ENCODE data around the gene SCGB1C2.

SCGB1C2 gene

DNA sequence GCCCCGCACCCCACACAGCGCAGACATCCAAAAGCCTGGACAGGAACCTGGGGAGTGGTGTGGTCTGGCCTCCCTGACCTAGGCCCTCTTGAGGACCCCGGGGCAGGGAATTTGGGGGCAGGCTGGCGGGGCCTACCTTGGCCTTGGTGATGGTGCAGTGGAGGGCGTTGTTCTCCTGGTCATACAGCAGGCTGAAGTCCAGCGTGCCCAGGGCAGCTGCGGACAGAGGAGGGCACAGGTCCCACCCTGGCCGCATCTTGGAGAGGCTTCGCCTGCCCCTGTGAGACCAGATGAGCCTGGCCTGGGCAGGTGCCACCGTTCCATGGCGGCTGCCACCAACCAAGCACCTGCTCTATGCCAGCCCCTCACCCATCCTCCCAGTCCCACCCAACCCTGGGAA lies 35.0 kb downstream of the SCGB1C2 start:
- DNase-seq (ENCODE audit: low spot score) = no peak

- no peak for DNase-seq (ENCODE audit: low spot score)
Measured at GRCh38 chr17:173166-173911, 36.0 kb downstream of the SCGB1C2 start.

- DNase-seq (ENCODE audit: low spot score) = no peak
Measured at GRCh38 chr17:177155-177554, 39.8 kb downstream of the SCGB1C2 start.

DNA sequence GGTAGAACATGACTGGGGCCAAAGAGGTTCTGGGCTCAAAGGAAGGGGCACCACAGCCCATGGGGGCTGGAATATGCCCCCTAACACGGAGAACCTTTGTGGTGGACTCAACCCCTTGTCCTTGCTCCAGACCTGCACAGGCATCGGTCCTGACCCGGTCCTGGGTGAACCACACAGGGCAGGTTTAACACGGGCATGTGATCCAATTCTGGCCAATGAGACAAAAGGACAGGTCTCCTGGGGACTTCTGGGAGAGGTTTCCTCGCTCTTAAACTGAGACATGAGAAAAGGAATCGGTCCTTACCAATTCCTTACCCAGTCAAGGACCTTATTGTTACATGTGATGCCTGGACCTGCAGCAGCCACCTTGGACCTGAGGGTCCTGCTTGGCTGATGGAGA lies 40.4 kb downstream of the SCGB1C2 start:
- no peak for DNase-seq (ENCODE audit: low spot score)

GRCh38 chr17:178292-179065 lies 41.1 kb downstream of the SCGB1C2 start:
- no peak for DNase-seq (ENCODE audit: low spot score)

DNA sequence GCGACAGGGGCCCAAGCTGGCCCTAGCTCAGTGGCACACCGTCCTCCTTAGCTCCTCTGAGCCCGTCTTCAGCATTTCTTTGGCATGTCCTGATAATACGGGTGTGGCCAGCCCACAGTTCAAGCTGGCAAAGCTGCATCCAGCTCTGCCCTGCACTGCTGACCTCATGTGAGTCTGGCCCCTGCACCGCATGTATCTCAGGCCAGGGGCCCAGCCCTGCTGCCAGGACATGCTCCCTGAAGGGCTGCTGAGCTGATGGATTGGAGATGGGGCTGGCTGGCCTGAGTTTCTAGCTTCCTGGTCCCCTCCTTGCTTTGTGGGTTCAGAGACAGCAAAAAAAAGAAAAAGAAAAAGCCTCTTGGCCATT lies 41.7 kb downstream of the SCGB1C2 start:
- DNase-seq (ENCODE audit: low spot score) = no peak

DNA sequence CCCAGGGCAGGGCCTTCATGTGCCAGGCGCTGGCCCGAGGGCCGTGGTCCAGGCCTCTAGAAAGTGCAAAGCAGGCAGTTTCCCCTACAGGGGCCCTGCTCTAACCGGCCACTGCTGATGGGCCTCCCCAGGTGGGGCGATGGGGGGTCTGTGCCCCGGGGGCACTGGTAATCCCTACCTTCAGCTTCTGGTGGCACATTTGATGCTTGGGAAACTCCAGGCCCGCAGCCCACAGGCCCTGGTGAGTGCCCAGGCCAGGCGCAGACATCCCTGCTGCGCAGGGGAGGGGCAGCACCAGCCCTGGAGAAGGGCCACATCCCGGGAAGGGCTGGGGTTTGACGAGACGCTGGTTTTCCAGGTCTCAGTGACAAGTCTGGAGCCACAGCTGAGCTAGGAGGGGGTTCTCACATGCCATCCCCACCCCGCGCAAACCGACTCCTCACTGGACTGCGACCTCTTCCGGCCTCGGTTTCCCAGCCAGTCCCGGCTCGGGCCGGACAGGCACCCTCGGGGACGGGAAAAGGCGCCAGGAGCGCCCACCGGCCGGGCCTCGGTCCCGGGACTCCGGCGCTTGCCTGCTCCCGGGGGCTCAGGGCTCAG lies 42.5 kb downstream of the SCGB1C2 start:
- peak; percentile 59 for DNase-seq (ENCODE audit: low spot score)

- DNase-seq (ENCODE audit: low spot score) = peak; percentile 74
Measured at GRCh38 chr17:180381-181244, 43.2 kb downstream of the SCGB1C2 start.

DNA sequence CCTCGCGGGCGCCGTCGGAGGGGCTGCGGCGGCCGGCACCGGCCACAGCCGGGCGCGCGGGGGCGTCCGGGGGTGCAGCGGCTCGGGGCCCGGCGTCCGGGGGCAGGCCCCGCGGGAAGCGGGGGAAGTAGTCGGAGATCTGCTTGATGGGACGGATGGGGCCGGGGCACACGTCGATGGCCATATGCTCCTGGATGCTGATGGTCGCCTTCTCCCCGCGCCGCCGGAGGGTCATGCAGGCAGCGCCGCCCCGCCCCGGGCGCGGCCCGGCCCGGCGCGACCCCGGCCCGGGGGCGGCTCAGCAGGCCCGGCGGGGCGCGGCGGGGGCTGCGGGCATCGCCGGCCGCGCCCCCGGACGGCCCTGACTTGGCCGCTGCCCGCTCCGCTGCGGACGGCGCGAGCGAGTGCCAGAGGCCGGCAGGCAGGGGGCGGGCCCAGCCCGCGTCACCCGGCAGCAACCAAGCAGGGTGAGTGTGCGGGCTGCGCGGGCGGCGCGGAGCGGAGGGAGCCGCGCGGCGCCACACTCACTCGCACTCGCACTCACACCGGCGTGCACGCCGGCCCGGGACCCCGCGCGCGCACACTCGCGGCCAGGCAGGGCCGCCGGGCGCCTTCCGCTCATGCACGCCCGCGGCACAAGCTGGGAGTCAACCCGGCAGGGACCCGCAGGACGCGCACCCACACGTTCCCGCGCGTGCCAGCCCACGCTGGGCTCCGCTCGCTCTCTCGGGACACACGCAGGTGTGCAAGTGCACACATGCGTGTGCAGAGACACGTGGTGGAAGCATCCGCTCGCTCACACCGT lies 44.1 kb downstream of the SCGB1C2 start, which contains the start of gene DOC2B:
TSS of gene DOC2B (minus strand) at position 406 of the 805 bp plus-strand sequence. CDS start at position 235, 171 bp downstream.
- peak; percentile 93 for DNase-seq (ENCODE audit: low spot score)

DNA sequence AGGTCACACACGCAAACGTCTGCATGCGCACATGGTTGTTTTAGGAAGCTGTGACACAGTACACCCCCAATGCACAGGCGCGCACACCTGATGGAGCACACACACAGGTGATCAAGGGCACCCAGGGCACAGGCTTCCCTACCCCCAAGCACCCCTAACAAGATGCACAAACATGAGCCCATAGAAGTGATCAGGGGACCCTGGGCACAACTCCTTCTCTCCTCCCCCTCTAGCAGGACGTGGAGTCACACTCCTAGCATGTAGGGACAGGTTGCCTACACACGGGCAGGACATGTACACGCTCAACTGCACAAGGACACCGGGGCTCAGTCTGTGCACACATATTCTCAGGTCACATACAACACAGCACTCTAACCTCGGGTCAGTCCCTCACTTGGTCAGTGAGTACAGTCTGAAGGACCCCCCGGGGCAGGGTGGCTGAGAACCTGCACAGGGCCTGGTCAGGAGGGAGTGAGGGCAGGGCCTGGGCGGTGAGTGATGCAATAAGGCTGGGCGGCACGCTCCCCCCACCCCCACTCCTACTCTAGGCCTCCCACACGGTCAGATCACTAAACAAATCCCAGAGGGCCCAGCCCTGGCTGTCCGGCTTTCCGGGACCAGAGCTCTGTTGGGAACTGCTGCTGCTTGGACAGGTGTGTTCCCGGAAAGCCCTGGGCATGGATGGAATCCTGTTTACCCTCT lies 44.8 kb downstream of the SCGB1C2 start:
- peak; percentile 48 for DNase-seq (ENCODE audit: low spot score)

GRCh38 chr17:183021-183420 lies 45.7 kb downstream of the SCGB1C2 start:
- DNase-seq (ENCODE audit: low spot score) = no peak

- no peak for DNase-seq (ENCODE audit: low spot score)
Measured at GRCh38 chr17:185445-186138, 48.2 kb downstream of the SCGB1C2 start.

- DNase-seq (ENCODE audit: low spot score) = no peak
Measured at GRCh38 chr17:187130-187529, 49.8 kb downstream of the SCGB1C2 start.
